Natural killer cell (primary cell): ENCODE data around the gene ARNT2. TPM values are rescaled to one million over a fixed set of nuclear protein-coding genes. Genes with fewer than 3 reads are reported as not detected.

Source experiments
- ATAC-seq, 3 donors: fragments of 150-1000 bp in 2 of 3; fragments of 200-7000 bp in 1 of 3; cut with Tn5 transposase; 1 replicate in 1 of 3; 2 replicates in 2 of 3; pipeline ENCODE4 v1.10.0; 2021; ENCODE audit warnings: mild to moderate bottlenecking in 2 of 3, moderate library complexity in 2 of 3
- DNase-seq, 2 donors: peaks; one replicate each; pipeline versions ENCODE4 v3.0.0 to v3.0.0-alpha.2; 2013 to 2021; ENCODE audit warnings: mixed read lengths in 1 of 2
- H3K27ac ChIP-seq: one replicate; pipeline ENCODE4 v1.5.1; 2013; ENCODE audit warnings: mild to moderate bottlenecking, low read length
- H3K27me3 ChIP-seq: one replicate; pipeline ENCODE4 v1.6.1; 2013; ENCODE audit warnings: low read length; ENCODE audit not compliant: control insufficient read depth, insufficient read depth
- H3K36me3 ChIP-seq: one replicate; pipeline ENCODE4 v1.6.1; 2013; ENCODE audit warnings: low read length; ENCODE audit not compliant: control insufficient read depth, insufficient read depth
- H3K4me1 ChIP-seq: one replicate; pipeline ENCODE4 v1.6.1; 2013; ENCODE audit warnings: low read length; ENCODE audit not compliant: control insufficient read depth, insufficient read depth
- H3K4me3 ChIP-seq: one replicate; pipeline ENCODE4 v1.5.1; 2013; ENCODE audit warnings: low read length
- H3K9me3 ChIP-seq: one replicate; pipeline ENCODE4 v1.6.1; 2013; ENCODE audit warnings: low read length; ENCODE audit not compliant: control insufficient read depth, insufficient read depth
- H3K27ac Mint-ChIP-seq, 2 donors: one replicate each; pipeline ENCODE4 v1.8.0; 2022; ENCODE audit warnings: mild to moderate bottlenecking in 2 of 2, mixed read lengths in 2 of 2, moderate library complexity in 1 of 2
- H3K27me3 Mint-ChIP-seq, 2 donors: one replicate each; pipeline ENCODE4 v1.8.0; 2022; ENCODE audit warnings: low read depth in 2 of 2, mixed read lengths in 2 of 2
- H3K36me3 Mint-ChIP-seq: one replicate; pipeline ENCODE4 v1.8.0; 2022; ENCODE audit warnings: mixed read lengths
- H3K4me1 Mint-ChIP-seq, 2 donors: one replicate each; pipeline ENCODE4 v1.8.0; 2022; ENCODE audit warnings: mixed read lengths in 2 of 2
- H3K4me3 Mint-ChIP-seq: one replicate; pipeline ENCODE4 v1.8.0; 2022; ENCODE audit warnings: mild to moderate bottlenecking, moderate library complexity, mixed read lengths
- H3K9me3 Mint-ChIP-seq, 2 donors: one replicate each; pipeline ENCODE4 v1.8.0; 2022; ENCODE audit warnings: mixed read lengths in 2 of 2
- WGBS: methylation state at CpG from one replicate; pipeline ENCODE4 v1.1.7; 2013; ENCODE audit warnings: missing lambda C conversion rate; ENCODE audit not compliant: insufficient coverage; 5-methylcytosine and 5-hydroxymethylcytosine counted together
- intact Hi-C: fragments of 100-400 bp; cut with micrococcal nuclease; formaldehyde crosslinking; loops from one replicate; pipeline ENCODE4 v1.14.2; 2022
- total RNA-seq, 4 donors: library from RNA; stranded (reverse); fragments of 120-200 nt in 1 of 4; gene quantifications; one replicate each; pipeline versions ENCODE4 v1.2.3 to v1.2.4, GENCODE V29; 2013 to 2022
- TF ChIP-seq, protein P1 (sequence below): fragments of 200-600 bp; IDR thresholded peaks from one replicate; pipeline ENCODE4 v1.8.0; 2022; ENCODE audit warnings: antibody characterized with exemption

Gene ARNT2
- total RNA-seq, 3 donors from 2014 or later (not counting 1 experiment from before 2014, with no cell fraction given): not detected

GRCh38 chr15:80512726-80513660 is 108.8 kb downstream of the ARNT2 start:
- H3K27ac Mint-ChIP-seq: no peak overlapping the region
- Histone ChIP-seq H3K36me3 (no peaks in the 10 kb centered on the region), H3K4me3 (no peak overlapping the region), H3K9me3 (no peaks in the 10 kb centered on the region), H3K27ac (no peak overlapping the region), H3K27me3 (no peaks in the 10 kb centered on the region), H3K4me1 (no peaks in the 10 kb centered on the region)
- H3K27me3 Mint-ChIP-seq: peaks cover 0 to 10% of the 10 kb centered on the region in 2 donors
- no peak for ATAC-seq
- TF ChIP-seq, protein P1, sequence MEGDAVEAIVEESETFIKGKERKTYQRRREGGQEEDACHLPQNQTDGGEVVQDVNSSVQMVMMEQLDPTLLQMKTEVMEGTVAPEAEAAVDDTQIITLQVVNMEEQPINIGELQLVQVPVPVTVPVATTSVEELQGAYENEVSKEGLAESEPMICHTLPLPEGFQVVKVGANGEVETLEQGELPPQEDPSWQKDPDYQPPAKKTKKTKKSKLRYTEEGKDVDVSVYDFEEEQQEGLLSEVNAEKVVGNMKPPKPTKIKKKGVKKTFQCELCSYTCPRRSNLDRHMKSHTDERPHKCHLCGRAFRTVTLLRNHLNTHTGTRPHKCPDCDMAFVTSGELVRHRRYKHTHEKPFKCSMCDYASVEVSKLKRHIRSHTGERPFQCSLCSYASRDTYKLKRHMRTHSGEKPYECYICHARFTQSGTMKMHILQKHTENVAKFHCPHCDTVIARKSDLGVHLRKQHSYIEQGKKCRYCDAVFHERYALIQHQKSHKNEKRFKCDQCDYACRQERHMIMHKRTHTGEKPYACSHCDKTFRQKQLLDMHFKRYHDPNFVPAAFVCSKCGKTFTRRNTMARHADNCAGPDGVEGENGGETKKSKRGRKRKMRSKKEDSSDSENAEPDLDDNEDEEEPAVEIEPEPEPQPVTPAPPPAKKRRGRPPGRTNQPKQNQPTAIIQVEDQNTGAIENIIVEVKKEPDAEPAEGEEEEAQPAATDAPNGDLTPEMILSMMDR: no peak
- H3K36me3 Mint-ChIP-seq: no peaks in the 10 kb centered on the region
- intact Hi-C loops: no loop called here
- no peaks in the 10 kb centered on the region for H3K4me1 Mint-ChIP-seq
- peaks cover 0 to 2% of the 10 kb centered on the region in 2 donors for H3K9me3 Mint-ChIP-seq
- no peak for DNase-seq
- 81% methylated on average over 2 of the region's 4 CpGs for WGBS
- no peak overlapping the region for H3K4me3 Mint-ChIP-seq

DNA sequence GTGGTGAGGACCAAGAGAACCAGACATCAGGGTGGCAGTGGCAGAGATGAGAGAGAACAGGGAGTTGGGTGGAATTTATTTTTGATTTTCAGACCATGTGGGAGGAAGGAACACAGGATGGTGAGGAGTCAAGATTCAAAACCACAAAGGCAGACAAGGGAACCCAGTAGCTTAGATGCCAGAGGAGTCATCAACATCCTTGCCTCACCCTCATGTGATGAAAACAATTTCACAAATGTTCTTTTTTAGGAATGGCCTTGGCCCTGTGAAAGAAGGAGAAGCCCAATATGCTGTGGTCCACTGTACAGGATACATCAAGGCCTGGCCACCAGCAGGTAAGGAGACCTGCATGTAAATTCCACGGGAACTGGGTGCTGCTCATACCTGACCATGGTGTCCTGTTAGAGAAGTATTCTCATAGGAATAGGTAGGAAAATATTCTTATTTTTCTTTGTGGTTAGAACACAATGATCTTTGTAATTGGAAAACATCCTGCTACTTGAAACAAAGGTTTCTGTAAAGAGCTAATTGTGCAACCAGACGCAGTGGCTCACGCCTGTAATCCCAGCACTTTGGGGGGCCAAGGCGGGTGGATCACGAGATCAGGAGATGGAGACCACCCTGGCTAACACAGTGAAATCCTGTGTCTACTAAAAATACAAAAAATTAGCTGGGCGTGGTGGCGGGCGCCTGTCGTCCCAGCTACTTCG is 110.0 kb downstream of the ARNT2 start:
- 94% methylated on average over 10 of the region's 10 CpGs for WGBS
- H3K27ac Mint-ChIP-seq: no peak overlapping the region
- H3K27ac ChIP-seq: no peak overlapping the region
- no peaks in the 10 kb centered on the region for H3K4me1 Mint-ChIP-seq
- ATAC-seq (no peak), DNase-seq (no peak)
- H3K9me3 ChIP-seq: no peaks in the 10 kb centered on the region
- peaks cover 5 to 10% of the 10 kb centered on the region in 2 donors for H3K27me3 Mint-ChIP-seq
- no peaks in the 10 kb centered on the region for H3K27me3 ChIP-seq
- peaks cover 0 to 2% of the 10 kb centered on the region in 2 donors for H3K9me3 Mint-ChIP-seq
- H3K36me3 Mint-ChIP-seq: no peaks in the 10 kb centered on the region
- no peak overlapping the region for H3K4me3 ChIP-seq
- H3K4me1 ChIP-seq: no peaks in the 10 kb centered on the region
- TF ChIP-seq, protein P1: no peak
- H3K4me3 Mint-ChIP-seq: no peak overlapping the region
- intact Hi-C loops: no loop called here
- H3K36me3 ChIP-seq: no peaks in the 10 kb centered on the region

GRCh38 chr15:80517290-80517689 is 113.1 kb downstream of the ARNT2 start:
- peaks cover 0 to 2% of the 10 kb centered on the region in 2 donors for H3K9me3 Mint-ChIP-seq
- Histone ChIP-seq H3K4me3 (no peak overlapping the region), H3K27me3 (no peaks in the 10 kb centered on the region), H3K9me3 (no peaks in the 10 kb centered on the region), H3K36me3 (no peaks in the 10 kb centered on the region), H3K4me1 (no peaks in the 10 kb centered on the region), H3K27ac (no peak overlapping the region)
- DNase-seq: no peak
- no peaks in the 10 kb centered on the region for H3K36me3 Mint-ChIP-seq
- no peaks in the 10 kb centered on the region for H3K4me1 Mint-ChIP-seq
- H3K27me3 Mint-ChIP-seq: peaks cover 3 to 8% of the 10 kb centered on the region in 2 donors
- intact Hi-C loops: no loop called here
- no peak for ATAC-seq
- no peak overlapping the region for H3K4me3 Mint-ChIP-seq
- H3K27ac Mint-ChIP-seq: no peak overlapping the region
- TF ChIP-seq, protein P1: no peak
